Skeletal muscle cell (primary cell): ENCODE results near the gene RELA.
"Not testable (repeated sequence)": the region's sequence is repeated elsewhere in the genome, so short reads cannot be mapped to it uniquely, and the experiment has no call there.

ENCODE experiments used
- DNase-seq: peaks from one replicate; pipeline ENCODE4 v3.0.0-alpha.2; 2010; ENCODE audit warnings: low read depth
- H3K4me3 ChIP-seq: 2 replicates; pipeline ENCODE4 v1.5.1; 2011; ENCODE audit warnings: low read depth, mild to moderate bottlenecking, control low read depth, low read length, moderate library complexity

The RELA gene

DNA sequence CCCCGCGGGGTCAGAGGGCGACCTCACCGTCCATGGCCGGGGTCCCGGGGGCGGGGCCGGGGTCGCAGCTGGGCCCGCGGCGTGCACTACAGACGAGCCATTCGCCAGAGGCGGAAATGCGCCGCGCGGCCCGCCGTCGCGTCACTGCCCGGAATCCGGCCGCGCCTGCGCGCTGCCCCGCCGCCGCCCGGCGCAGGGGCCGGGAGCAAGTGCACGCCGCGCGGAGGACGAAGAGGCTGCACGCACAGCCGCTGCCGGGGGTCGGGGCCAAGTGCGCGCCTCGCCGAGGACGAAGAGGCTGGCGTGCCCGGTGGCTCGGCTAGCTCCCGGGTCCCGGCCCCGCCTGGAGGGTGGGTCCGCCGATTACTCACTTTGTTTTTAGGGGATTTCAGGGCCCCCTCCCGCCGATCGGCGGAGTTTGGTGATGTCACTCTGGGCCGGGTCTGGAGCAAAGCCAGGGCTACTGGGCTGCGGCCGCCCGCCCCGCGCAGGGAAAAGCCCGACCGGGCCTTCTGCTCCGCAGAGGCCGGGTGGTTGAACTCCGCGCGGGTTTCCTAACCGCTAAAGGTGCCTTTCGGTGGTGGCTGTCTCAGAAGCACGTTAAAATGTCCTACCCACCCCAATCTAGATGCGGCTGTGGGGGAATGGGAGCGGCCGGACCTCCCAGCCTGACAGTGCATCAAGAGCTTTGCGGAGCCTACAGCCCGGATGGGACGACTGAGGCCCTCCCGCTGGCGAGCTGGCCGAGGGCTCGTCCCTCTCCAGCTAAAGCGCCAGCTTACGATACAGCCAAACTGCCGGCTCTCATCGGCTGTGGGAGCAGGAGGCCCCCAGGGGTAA, at the start of gene RELA:
TSS of gene RELA (minus strand) at position 118 of the 840 bp plus-strand sequence. CDS start at position 34, 84 bp downstream.
- DNase-seq = peak; percentile 87
- H3K4me3 ChIP-seq = peak within 1 kb of the TSS; percentile 99

DNA sequence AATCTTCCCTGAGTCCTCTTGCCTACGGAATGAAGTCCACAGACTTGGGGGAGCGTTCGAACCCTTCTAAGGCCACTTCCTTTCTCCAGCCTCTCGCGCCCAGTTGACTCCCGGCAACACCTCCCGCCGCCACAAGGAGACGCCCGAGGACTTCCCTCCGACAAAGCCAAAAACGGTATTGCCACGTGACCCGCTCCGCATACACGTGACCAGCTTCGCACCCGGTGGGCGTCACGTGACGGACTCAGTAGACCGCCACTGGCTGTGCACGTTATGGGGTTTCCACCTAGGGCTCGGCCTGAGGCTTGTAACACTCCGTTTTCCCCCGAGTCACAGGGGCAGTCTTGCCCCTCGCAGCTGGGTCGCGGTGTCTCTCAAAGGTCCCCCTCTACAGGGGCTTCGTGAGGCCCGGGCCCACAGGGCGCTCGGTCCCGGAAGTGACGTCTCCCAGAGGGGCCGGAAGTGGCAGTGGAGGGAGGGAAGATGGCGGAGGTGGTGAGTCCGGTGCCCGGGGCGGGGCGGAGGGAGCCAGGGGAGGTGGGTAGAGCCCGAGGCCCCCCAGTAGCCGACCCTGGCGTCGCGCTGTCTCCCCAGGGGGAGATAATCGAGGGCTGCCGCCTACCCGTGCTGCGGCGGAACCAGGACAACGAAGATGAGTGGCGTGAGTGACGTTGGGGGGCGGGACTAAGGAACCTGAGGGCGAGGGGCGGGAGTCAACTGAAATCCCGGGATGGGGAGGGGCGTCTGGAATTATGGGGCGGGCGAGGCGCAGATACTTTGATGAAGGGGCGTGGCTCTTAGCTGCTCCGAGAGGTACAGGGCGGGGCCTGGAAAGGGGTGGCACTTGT, 49.3 kb upstream of the RELA start, which contains the start of gene KAT5:
TSS of gene KAT5 (plus strand) at position 468 of the 848 bp plus-strand sequence. CDS start at position 484, 16 bp downstream.
- peak within 1 kb of the TSS; percentile 79 for H3K4me3 ChIP-seq
- DNase-seq = peak; percentile 93

GRCh38 chr11:65710421-65710820, 47.7 kb upstream of the RELA start:
- no peak for DNase-seq
- H3K4me3 ChIP-seq = no peak overlapping the region

- H3K4me3 ChIP-seq = no peak overlapping the region
- no peak for DNase-seq
Observed at GRCh38 chr11:65709661-65710060, 46.9 kb upstream of the RELA start.

DNA sequence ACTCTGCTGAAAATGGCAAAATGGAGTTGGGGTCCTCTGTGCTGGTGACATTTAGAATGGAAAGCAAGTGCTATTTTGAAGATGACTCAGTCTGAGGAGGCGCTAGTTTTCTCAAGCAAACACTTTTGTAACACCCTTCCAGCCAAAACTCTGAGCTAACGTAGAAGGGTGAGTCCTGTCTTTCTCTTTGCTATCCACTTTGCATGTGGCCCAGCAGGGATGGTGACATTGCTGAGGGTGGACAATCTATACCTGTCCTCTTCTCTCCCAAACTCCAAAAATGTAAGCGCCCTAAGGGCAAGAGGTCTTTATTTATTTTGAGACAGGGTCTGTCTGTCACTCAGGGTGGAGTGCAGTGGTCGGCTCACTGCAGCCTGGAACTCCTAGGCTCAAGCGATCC, 45.7 kb upstream of the RELA start:
- DNase-seq = no peak
- no peak overlapping the region for H3K4me3 ChIP-seq

GRCh38 chr11:65707002-65707401, 44.3 kb upstream of the RELA start:
- H3K4me3 ChIP-seq, DNase-seq: not testable (repeated sequence)

GRCh38 chr11:65706303-65706763, 43.6 kb upstream of the RELA start:
- DNase-seq = peak; percentile 2
- H3K4me3 ChIP-seq = not testable (repeated sequence)

DNA sequence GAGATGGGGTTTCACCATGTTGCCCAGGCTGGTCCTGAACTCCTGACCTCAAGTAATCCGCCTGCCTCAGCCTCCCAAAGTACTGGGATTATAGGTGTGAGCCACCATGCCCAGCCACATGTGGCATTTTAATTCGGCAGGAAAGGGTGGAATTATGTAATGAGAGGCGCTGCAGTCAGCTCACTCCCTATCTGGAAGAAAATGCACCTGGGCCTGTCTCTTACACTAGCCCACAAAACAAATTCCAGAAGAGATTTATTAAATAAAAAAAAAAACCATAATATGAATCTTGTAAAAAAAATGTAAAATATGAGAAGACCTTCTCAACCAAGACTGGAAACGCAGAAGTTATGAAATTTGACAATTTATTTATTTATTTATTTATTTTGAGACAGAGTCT, 41.1 kb upstream of the RELA start:
- DNase-seq = no peak
- no peak overlapping the region for H3K4me3 ChIP-seq

GRCh38 chr11:65701686-65702085, 39.0 kb upstream of the RELA start:
- no peak for DNase-seq

DNA sequence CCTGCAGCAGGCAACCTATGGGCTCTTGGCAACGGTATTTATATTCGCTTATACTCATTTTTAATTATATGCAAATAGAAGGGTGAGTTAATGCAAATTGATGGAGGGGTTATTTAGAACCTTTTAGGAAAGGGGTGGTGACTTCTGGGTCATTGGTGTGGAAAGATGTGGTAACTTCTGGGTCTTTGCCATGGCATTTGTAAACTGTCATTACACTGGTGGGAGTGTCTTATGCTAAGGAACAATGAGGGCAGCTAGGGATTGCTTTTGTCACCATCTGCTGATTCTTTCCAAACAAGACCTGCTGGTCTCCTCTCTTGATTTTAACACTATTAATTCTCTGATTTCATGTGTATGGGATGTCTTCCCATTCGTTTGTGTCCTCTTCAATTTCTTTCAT, 37.7 kb upstream of the RELA start:
- H3K4me3 ChIP-seq = no peak overlapping the region
- DNase-seq = no peak

More at GRCh38 chr11:65701686-65702085, 39.0 kb upstream of the RELA start:
- no peak overlapping the region for H3K4me3 ChIP-seq

DNA sequence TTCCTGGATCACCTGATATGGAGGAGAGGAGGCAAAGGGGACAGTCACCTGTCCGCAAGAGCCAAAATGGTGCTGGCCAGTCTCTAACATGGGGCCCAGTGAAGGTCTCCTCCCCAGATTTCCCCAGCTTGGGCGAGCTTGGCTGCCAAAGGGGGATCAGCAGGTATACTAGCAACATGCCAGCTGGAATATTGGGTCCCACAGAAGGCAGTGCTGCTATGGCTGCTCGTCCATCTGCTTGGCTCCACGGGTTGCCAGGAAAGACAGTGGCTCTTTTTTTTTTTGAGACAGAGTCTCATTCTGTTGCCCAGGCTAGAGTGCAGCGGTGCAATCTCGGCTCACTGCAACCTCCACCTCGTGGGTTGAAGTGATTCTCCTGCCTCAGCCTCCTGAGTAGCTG, 36.6 kb upstream of the RELA start:
- no peak for DNase-seq
- no peak overlapping the region for H3K4me3 ChIP-seq

GRCh38 chr11:65698205-65698604, 35.5 kb upstream of the RELA start:
- H3K4me3 ChIP-seq = no peak overlapping the region

DNA sequence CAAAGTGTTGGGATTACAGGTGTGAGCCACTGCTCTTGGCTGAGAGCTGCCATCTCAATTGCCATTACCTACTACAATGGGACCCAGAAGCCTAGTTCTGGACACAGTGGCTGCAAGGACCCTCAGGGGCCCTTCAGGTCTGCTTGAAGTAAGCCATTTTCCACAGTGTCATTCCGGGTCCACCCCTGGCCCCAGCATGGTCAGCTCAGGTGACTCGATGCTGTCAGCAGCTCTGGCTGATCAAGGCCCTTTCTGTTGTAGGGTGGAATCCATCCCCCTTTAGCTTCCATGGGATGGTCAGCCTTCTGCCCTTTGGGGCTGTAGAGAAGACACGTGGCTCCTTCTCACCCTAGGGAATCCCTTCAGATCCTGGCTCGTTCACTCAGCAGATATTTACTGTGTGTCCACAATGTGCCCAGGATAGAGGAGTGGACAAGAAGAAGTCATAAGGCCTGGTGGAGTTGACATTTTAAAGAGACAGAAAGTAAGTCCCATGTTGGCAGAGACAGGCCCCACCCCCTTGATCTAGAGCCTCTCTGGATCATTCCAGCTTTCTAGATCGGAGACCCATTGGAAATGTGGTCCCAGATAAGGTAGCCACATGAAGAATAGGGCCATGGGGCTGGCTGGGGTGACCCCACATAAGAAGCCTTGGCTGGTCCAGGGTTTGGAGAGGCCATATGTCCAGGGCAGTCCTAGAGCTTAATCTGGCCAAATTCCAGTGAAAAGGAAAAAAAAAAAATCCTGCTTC, 34.3 kb upstream of the RELA start:
- no peak overlapping the region for H3K4me3 ChIP-seq
- DNase-seq = no peak

More at GRCh38 chr11:65698205-65698604, 35.5 kb upstream of the RELA start:
- DNase-seq = no peak

GRCh38 chr11:65695459-65696241, 32.9 kb upstream of the RELA start:
- no peak for DNase-seq
- no peak overlapping the region for H3K4me3 ChIP-seq

GRCh38 chr11:65692367-65692766, 29.7 kb upstream of the RELA start:
- DNase-seq = no peak
- H3K4me3 ChIP-seq = no peak overlapping the region

DNA sequence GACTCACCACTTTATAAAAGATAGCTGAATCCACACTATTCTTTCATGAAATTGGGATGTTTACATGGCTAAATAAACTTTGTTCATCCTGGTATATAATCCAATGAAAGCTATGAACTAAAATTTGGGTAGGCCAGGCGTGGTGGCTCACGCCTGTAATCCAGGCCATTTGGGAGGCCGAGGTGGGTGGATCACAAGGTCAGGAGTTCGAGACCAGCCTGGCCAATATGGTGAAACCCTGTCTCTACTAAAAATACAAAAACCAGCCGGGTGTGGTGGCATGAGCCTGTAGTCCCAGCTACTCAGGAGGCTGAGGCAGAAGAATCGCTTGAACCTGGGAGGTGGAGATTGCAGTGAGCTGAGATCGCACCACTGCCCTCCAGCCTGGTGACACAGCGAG, 29.1 kb upstream of the RELA start:
- not testable (repeated sequence) for DNase-seq, H3K4me3 ChIP-seq

GRCh38 chr11:65685981-65686380, 23.3 kb upstream of the RELA start:
- no peak overlapping the region for H3K4me3 ChIP-seq
- DNase-seq = no peak

- not testable (repeated sequence) for H3K4me3 ChIP-seq, DNase-seq
Observed at GRCh38 chr11:65683480-65683879, 20.8 kb upstream of the RELA start.
